Stomach (tissue), 9 donors: Measurements from ENCODE around the gene FSTL4. TPM values are rescaled to one million over a fixed set of nuclear protein-coding genes. Genes with fewer than 3 reads are reported as not detected.

Experiments
- DNase-seq, 2 donors: peaks; one replicate each; pipeline versions ENCODE4 v3.0.0 to v3.0.0-alpha.2; 2013 to 2019
- H3K27ac ChIP-seq, 5 donors: fragments of 200-600 bp in 4 of 5; sonication (generic) in 4 of 5; one replicate each; pipeline ENCODE4 v1.5.1; 2013 to 2019; ENCODE audit warnings: mild to moderate bottlenecking in 1 of 5, moderate library complexity in 1 of 5
- H3K27me3 ChIP-seq, 3 donors: fragments of 200-600 bp; sonication (generic); one replicate each; pipeline ENCODE4 v1.5.1; 2017 to 2019; ENCODE audit warnings: mixed run types in 1 of 3
- H3K36me3 ChIP-seq, 4 donors: fragments of 200-600 bp; sonication (generic); 1 replicate in 3 of 4; 2 replicates in 1 of 4; pipeline ENCODE4 v1.5.1; 2016 to 2019
- H3K4me1 ChIP-seq, 4 donors: fragments of 200-600 bp; sonication (generic); one replicate each; pipeline ENCODE4 v1.5.1; 2016 to 2019
- H3K4me3 ChIP-seq, 4 donors: fragments of 200-600 bp; sonication (generic) in 3 of 4; one replicate each; pipeline ENCODE4 v1.5.1; 2016 to 2019; ENCODE audit warnings: mild to moderate bottlenecking in 1 of 4
- H3K9me3 ChIP-seq, 4 donors: fragments of 200-600 bp; sonication (generic); one replicate each; pipeline ENCODE4 v1.5.1; 2016 to 2019
- EP300 ChIP-seq: sonication (generic); formaldehyde crosslinking; IDR thresholded peaks from one replicate; pipeline ENCODE4 v1.6.1; 2017; ENCODE audit warnings: antibody characterized with exemption
- POLR2A ChIP-seq, 4 donors: fragments of 450-650 bp; IDR thresholded peaks; one replicate each; pipeline ENCODE4 v1.6.1; 2016; ENCODE audit warnings: antibody characterized with exemption in 4 of 4, control low read depth in 2 of 4, mild to moderate bottlenecking in 1 of 4, moderate library complexity in 1 of 4
- POLR2AphosphoS5 ChIP-seq, 3 donors: sonication (generic); formaldehyde crosslinking; IDR thresholded peaks; one replicate each; pipeline ENCODE4 v1.6.1; 2016; ENCODE audit warnings: antibody characterized with exemption in 3 of 3
- WGBS, 5 donors: extraction: QIAGEN DNeasy Blood & Tissue Kit in 3 of 5; methylation state at CpG; one replicate each; pipeline versions ENCODE4 v1.1.5 to v1.1.7; 2013 to 2018; 5-methylcytosine and 5-hydroxymethylcytosine counted together
- intact Hi-C: fragments of 100-400 bp; cut with DNase I; formaldehyde crosslinking; loops from one replicate; pipeline ENCODE4 v1.15.1; 2023; ENCODE audit warnings: low total_unique reads
- polyA plus RNA-seq, 3 donors: library from polyadenylated mRNA; stranded (reverse); fragments of 200-250 nt; gene quantifications; one replicate each; pipeline ENCODE4 v1.2.3, GENCODE V29; 2013
- total RNA-seq, 5 donors: library from RNA; depleted of rRNA; stranded (reverse); fragments of >200 nt; gene quantifications; one replicate each; pipeline versions ENCODE4 v1.1.0 to v1.2.3, GENCODE V29; 2014 to 2016
- TF ChIP-seq, protein P1 (sequence below), 7 experiments: fragments of 450-650 bp in 4 of 7; fragments of 200-600 bp in 3 of 7; sonication (generic) in 3 of 7; IDR thresholded peaks; one replicate each; pipeline ENCODE4 v1.5.1; 2016 to 2019; ENCODE audit warnings: antibody characterized with exemption in 7 of 7, control low read depth in 2 of 7, mild to moderate bottlenecking in 1 of 7
- donor health status: healthy with polysubstance abuse.
- donor health status: Bipolar disorder and iron deficiency.
- donor health status: healthy.

The FSTL4 gene
- total and polyA plus RNA-seq, 8 donors, result 0.37 to 0.55 TPM; not detected in 6

GRCh38 chr5:133393776-133394476 lies 218.4 kb downstream of the FSTL4 start:
- DNase-seq, result no peak
- no peak overlapping the region for H3K27ac ChIP-seq
- H3K4me1 ChIP-seq, result no peaks in the 10 kb centered on the region
- H3K27me3 ChIP-seq, result peaks cover 0 to 9% (median 0%) of the 10 kb centered on the region in 3 donors
- no peak for TF ChIP-seq EP300
- TF ChIP-seq POLR2AphosphoS5 (IDR thresholded peaks at IDR 0.05), result no peak
- TF ChIP-seq, protein P1, sequence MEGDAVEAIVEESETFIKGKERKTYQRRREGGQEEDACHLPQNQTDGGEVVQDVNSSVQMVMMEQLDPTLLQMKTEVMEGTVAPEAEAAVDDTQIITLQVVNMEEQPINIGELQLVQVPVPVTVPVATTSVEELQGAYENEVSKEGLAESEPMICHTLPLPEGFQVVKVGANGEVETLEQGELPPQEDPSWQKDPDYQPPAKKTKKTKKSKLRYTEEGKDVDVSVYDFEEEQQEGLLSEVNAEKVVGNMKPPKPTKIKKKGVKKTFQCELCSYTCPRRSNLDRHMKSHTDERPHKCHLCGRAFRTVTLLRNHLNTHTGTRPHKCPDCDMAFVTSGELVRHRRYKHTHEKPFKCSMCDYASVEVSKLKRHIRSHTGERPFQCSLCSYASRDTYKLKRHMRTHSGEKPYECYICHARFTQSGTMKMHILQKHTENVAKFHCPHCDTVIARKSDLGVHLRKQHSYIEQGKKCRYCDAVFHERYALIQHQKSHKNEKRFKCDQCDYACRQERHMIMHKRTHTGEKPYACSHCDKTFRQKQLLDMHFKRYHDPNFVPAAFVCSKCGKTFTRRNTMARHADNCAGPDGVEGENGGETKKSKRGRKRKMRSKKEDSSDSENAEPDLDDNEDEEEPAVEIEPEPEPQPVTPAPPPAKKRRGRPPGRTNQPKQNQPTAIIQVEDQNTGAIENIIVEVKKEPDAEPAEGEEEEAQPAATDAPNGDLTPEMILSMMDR (IDR thresholded peaks at IDR 0.05), result no peak
- no peak for TF ChIP-seq POLR2A (IDR thresholded peaks at IDR 0.05)
- WGBS, 5 donors, result 73 to 91% (median 90%) methylated on average over 4 to 17 of the region's 17 CpGs
- H3K4me3 ChIP-seq, result no peak overlapping the region
- H3K9me3 ChIP-seq, result no peaks in the 10 kb centered on the region
- H3K36me3 ChIP-seq, result no peaks in the 10 kb centered on the region
- intact Hi-C loops, result no loop called here

- no peak for DNase-seq
Measured at GRCh38 chr5:133392448-133392847, 219.9 kb downstream of the FSTL4 start.

GRCh38 chr5:133391354-133392136 lies 220.8 kb downstream of the FSTL4 start:
- TF ChIP-seq POLR2A (IDR thresholded peaks at IDR 0.05) (no peak), EP300 (no peak), POLR2AphosphoS5 (IDR thresholded peaks at IDR 0.05) (no peak)
- TF ChIP-seq, protein P1 (IDR thresholded peaks at IDR 0.05), result no peak
- H3K36me3 ChIP-seq, result no peaks in the 10 kb centered on the region
- H3K27me3 ChIP-seq, result peaks cover 0 to 13% (median 0%) of the 10 kb centered on the region in 3 donors
- DNase-seq, result no peak
- H3K4me3 ChIP-seq, result no peak overlapping the region
- no peak overlapping the region for H3K27ac ChIP-seq
- no peaks in the 10 kb centered on the region for H3K9me3 ChIP-seq
- no peaks in the 10 kb centered on the region for H3K4me1 ChIP-seq
- intact Hi-C loops, result no loop called here
- WGBS, 5 donors, result 80 to 88% (median 87%) methylated on average over 9 of the region's 9 CpGs

More at GRCh38 chr5:133392448-133392847, 219.9 kb downstream of the FSTL4 start:
- peaks cover 0 to 13% (median 0%) of the 10 kb centered on the region in 3 donors for H3K27me3 ChIP-seq
- no peak overlapping the region for H3K27ac ChIP-seq
- H3K36me3 ChIP-seq, result no peaks in the 10 kb centered on the region
- 69 to 81% (median 76%) methylated on average over 4 of the region's 4 CpGs for WGBS, 5 donors
- no peak overlapping the region for H3K4me3 ChIP-seq
- H3K4me1 ChIP-seq, result no peaks in the 10 kb centered on the region
- H3K9me3 ChIP-seq, result no peaks in the 10 kb centered on the region
- no peak for TF ChIP-seq POLR2A (IDR thresholded peaks at IDR 0.05)
- no peak for TF ChIP-seq POLR2AphosphoS5 (IDR thresholded peaks at IDR 0.05)
- TF ChIP-seq, protein P1 (IDR thresholded peaks at IDR 0.05), result no peak
- no peak for TF ChIP-seq EP300
- intact Hi-C loops, result no loop called here

GRCh38 chr5:133390416-133391353 lies 221.7 kb downstream of the FSTL4 start:
- DNase-seq, result no peak

More at GRCh38 chr5:133390416-133391353, 221.7 kb downstream of the FSTL4 start:
- 77 to 93% (median 90%) methylated on average over 9 to 10 of the region's 10 CpGs for WGBS, 5 donors
- no peak overlapping the region for H3K4me3 ChIP-seq
- no peaks in the 10 kb centered on the region for H3K4me1 ChIP-seq
- no peaks in the 10 kb centered on the region for H3K9me3 ChIP-seq
- peaks cover 0 to 13% (median 0%) of the 10 kb centered on the region in 3 donors for H3K27me3 ChIP-seq
- TF ChIP-seq POLR2A (IDR thresholded peaks at IDR 0.05) (no peak), POLR2AphosphoS5 (IDR thresholded peaks at IDR 0.05) (no peak), EP300 (no peak)
- TF ChIP-seq, protein P1 (IDR thresholded peaks at IDR 0.05), result no peak
- H3K27ac ChIP-seq, result no peak overlapping the region
- intact Hi-C loops, result no loop called here
- no peaks in the 10 kb centered on the region for H3K36me3 ChIP-seq
